Astrocyte (in vitro differentiated cells and primary cell): Measurements from ENCODE around the gene MYB. TPM values are rescaled to one million over a fixed set of nuclear protein-coding genes. Genes with fewer than 3 reads are reported as not detected.

Source experiments
- DNase-seq: peaks from one replicate; pipeline ENCODE4 v3.0.0-alpha.2; 2010; ENCODE audit warnings: low read depth
- FAIRE-seq: peaks from 2 replicates; lab custom pipeline; 2011; peaks lifted over from hg19 to GRCh38; lab: Jason Lieb, UNC
- H2AFZ ChIP-seq: 2 replicates; pipeline ENCODE4 v1.6.0; 2012; ENCODE audit warnings: low read depth, low read length, inconsistent platforms
- H3K27ac ChIP-seq: 2 replicates; pipeline ENCODE4 v1.5.1; 2011; ENCODE audit warnings: low read depth, low read length, inconsistent platforms
- H3K27me3 ChIP-seq: 2 replicates; pipeline ENCODE4 v1.6.0; 2011; ENCODE audit warnings: low read length, inconsistent platforms; ENCODE audit not compliant: insufficient read depth
- H3K36me3 ChIP-seq: 2 replicates; pipeline ENCODE4 v1.5.1; 2011; ENCODE audit warnings: low read length, inconsistent platforms; ENCODE audit not compliant: insufficient read depth
- H3K4me1 ChIP-seq: 2 replicates; pipeline ENCODE4 v1.5.1; 2011; ENCODE audit warnings: low read length, inconsistent platforms; ENCODE audit not compliant: insufficient read depth
- H3K4me2 ChIP-seq: 2 replicates; pipeline ENCODE4 v1.6.0; 2012; ENCODE audit warnings: low read length, inconsistent platforms
- H3K4me3 ChIP-seq: 2 replicates; pipeline ENCODE4 v1.5.1; 2011; ENCODE audit warnings: low read depth, mild to moderate bottlenecking, low read length, inconsistent platforms; ENCODE audit not compliant: insufficient read depth
- H3K79me2 ChIP-seq: 2 replicates; pipeline ENCODE4 v1.6.0; 2012; ENCODE audit warnings: mild to moderate bottlenecking, low read length, inconsistent platforms; ENCODE audit not compliant: insufficient read depth
- H3K9ac ChIP-seq: 2 replicates; pipeline ENCODE4 v1.6.0; 2012; ENCODE audit warnings: mild to moderate bottlenecking, low read length, inconsistent platforms
- H3K9me3 ChIP-seq: 2 replicates; pipeline ENCODE4 v1.5.1; 2012; ENCODE audit warnings: low read depth, mild to moderate bottlenecking, low read length, inconsistent platforms; ENCODE audit not compliant: insufficient read depth
- H4K20me1 ChIP-seq: 2 replicates; pipeline ENCODE4 v1.6.0; 2012; ENCODE audit warnings: low read length, inconsistent platforms; ENCODE audit not compliant: insufficient read depth
- H3K27ac Mint-ChIP-seq: one replicate; pipeline ENCODE4 v1.8.0; 2021; ENCODE audit warnings: mild to moderate bottlenecking, mixed read lengths; ENCODE audit not compliant: unreplicated experiment
- H3K27me3 Mint-ChIP-seq: one replicate; pipeline ENCODE4 v1.8.0; 2021; ENCODE audit warnings: low read depth, mixed read lengths; ENCODE audit not compliant: unreplicated experiment
- H3K36me3 Mint-ChIP-seq: one replicate; pipeline ENCODE4 v1.8.0; 2021; ENCODE audit warnings: low read depth, mixed read lengths; ENCODE audit not compliant: unreplicated experiment
- H3K4me1 Mint-ChIP-seq: one replicate; pipeline ENCODE4 v1.8.0; 2021; ENCODE audit warnings: low read depth, mixed read lengths; ENCODE audit not compliant: unreplicated experiment
- H3K4me3 Mint-ChIP-seq: one replicate; pipeline ENCODE4 v1.8.0; 2021; ENCODE audit warnings: mild to moderate bottlenecking, moderate library complexity, mixed read lengths; ENCODE audit not compliant: unreplicated experiment
- H3K9me3 Mint-ChIP-seq: one replicate; pipeline ENCODE4 v1.8.0; 2021; ENCODE audit warnings: mild to moderate bottlenecking, mixed read lengths; ENCODE audit not compliant: unreplicated experiment
- EZH2 ChIP-seq: IDR thresholded peaks from 2 replicates; pipeline ENCODE4 v1.6.1; 2012; ENCODE audit warnings: mild to moderate bottlenecking, low read length, inconsistent platforms; ENCODE audit not compliant: insufficient read depth
- total RNA-seq: library from RNA; stranded (reverse); gene quantifications from 2 replicates; pipeline ENCODE4 v1.2.1, GENCODE V29; 2021
- TF ChIP-seq, protein P1 (sequence below): IDR thresholded peaks from 2 replicates; pipeline ENCODE4 v1.5.1; 2011; ENCODE audit warnings: low read depth, mild to moderate bottlenecking, inconsistent platforms, low read length, moderate library complexity; ENCODE audit not compliant: insufficient read depth

The MYB gene
- total RNA-seq, 1 donor from 2014 or later: not detected

DNA sequence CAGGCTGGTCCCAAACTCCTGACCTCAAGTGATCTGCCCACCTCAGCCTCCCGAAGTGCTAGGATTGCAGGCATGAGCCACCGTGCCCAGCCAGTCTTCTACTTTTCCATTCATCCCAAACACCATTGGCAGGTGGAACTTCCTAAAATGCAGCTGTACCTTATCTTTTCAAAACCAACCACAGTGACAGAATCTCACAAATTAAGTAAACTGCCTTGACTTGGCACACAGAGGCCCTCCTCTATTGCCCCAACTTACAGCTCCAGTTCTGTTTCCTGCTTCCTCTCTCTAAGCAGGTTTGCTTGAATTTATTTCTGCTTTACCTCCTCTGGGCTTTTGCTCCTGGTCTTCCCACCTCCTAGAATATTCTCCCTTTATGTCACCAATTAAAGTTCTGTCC lies 7.6 kb downstream of the MYB start:
- H3K4me3 Mint-ChIP-seq: no peak overlapping the region

DNA sequence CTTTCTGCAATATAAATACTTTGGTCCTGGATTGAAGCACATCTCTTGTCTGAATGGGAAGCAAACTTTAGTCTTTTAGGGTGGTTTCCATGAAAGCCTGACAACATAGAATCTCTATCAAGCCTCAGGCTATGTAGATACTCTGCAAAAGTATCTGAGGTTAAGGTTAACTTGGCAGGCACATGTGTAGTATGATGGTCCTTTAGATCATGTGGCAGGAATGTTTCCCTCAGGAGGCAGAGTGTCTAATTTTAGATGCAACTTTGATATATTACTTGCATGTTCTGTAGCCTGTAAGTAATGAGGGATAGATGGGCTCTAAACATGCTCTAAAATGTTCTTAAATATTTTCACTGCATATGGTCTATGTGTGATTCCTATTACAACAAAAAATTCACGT lies 8.2 kb downstream of the MYB start:
- H3K27me3 Mint-ChIP-seq: peaks cover 10% of the 10 kb centered on the region
- FAIRE-seq (no peak), DNase-seq (no peak)
- no peaks in the 10 kb centered on the region for H3K4me1 Mint-ChIP-seq
- Histone ChIP-seq H3K79me2 (no peaks in the 10 kb centered on the region), H3K36me3 (no peaks in the 10 kb centered on the region), H3K4me3 (no peak overlapping the region), H4K20me1 (no peaks in the 10 kb centered on the region), H2AFZ (no peak overlapping the region), H3K4me1 (no peaks in the 10 kb centered on the region), H3K27me3 (no peaks in the 10 kb centered on the region), H3K27ac (no peak overlapping the region), H3K9me3 (no peaks in the 10 kb centered on the region), H3K4me2 (no peak overlapping the region), H3K9ac (no peak overlapping the region)
- TF ChIP-seq, protein P1, sequence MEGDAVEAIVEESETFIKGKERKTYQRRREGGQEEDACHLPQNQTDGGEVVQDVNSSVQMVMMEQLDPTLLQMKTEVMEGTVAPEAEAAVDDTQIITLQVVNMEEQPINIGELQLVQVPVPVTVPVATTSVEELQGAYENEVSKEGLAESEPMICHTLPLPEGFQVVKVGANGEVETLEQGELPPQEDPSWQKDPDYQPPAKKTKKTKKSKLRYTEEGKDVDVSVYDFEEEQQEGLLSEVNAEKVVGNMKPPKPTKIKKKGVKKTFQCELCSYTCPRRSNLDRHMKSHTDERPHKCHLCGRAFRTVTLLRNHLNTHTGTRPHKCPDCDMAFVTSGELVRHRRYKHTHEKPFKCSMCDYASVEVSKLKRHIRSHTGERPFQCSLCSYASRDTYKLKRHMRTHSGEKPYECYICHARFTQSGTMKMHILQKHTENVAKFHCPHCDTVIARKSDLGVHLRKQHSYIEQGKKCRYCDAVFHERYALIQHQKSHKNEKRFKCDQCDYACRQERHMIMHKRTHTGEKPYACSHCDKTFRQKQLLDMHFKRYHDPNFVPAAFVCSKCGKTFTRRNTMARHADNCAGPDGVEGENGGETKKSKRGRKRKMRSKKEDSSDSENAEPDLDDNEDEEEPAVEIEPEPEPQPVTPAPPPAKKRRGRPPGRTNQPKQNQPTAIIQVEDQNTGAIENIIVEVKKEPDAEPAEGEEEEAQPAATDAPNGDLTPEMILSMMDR: no peak
- TF ChIP-seq EZH2: no peak
- no peak overlapping the region for H3K4me3 Mint-ChIP-seq
- no peak overlapping the region for H3K27ac Mint-ChIP-seq
- no peaks in the 10 kb centered on the region for H3K36me3 Mint-ChIP-seq
- no peaks in the 10 kb centered on the region for H3K9me3 Mint-ChIP-seq

More for the DNA sequence above, 7.6 kb downstream of the MYB start:
- no peak for DNase-seq
- no peak for FAIRE-seq
- Mint-ChIP-seq H3K27ac (no peak overlapping the region), H3K9me3 (no peaks in the 10 kb centered on the region), H3K27me3 (peaks cover 14% of the 10 kb centered on the region), H3K36me3 (no peaks in the 10 kb centered on the region), H3K4me1 (no peaks in the 10 kb centered on the region)
- TF ChIP-seq, protein P1: no peak
- TF ChIP-seq EZH2: no peak
- no peaks in the 10 kb centered on the region for H4K20me1 ChIP-seq
- no peak overlapping the region for H3K4me2 ChIP-seq
- H3K36me3 ChIP-seq: no peaks in the 10 kb centered on the region
- no peaks in the 10 kb centered on the region for H3K27me3 ChIP-seq
- H3K4me3 ChIP-seq: no peak overlapping the region
- no peak overlapping the region for H3K27ac ChIP-seq
- H3K9ac ChIP-seq: no peak overlapping the region
- peaks cover 2% of the 10 kb centered on the region for H3K4me1 ChIP-seq
- H3K79me2 ChIP-seq: no peaks in the 10 kb centered on the region
- H2AFZ ChIP-seq: no peak overlapping the region
- H3K9me3 ChIP-seq: no peaks in the 10 kb centered on the region

DNA sequence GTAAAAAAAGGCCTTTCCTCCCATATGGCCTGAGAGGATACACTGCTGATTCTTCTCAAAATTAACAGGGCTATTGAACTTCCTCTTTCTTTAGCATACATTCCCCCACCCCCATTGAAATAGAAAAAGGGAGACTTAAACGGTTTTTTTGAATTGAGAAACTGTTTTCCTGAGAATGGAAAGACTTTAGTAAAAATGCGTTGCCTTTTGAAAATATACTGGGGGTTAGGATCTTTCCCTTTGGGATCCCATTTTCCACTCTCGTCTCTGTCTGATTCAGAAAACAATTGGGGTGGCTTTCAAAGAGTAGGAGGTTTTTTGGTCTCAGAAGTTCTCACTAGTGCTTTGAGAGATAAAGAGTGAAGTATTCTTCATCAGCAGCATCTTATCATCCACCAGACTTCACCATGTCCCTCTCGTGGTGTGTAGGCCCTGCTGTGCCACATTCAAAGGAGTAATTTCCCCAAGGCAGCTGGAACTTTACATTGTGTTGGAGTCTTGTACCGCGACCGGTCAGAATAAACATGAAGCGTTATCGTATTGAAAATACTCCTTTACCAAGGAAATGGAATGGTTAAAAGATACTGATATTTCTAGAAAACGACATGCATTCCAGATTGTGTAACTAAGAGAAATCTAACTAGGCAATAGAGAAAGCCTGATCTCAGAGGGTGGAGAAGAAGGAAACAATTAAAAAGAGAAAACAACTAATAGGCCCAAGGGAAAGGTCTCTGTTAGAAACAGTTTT lies 10.6 kb downstream of the MYB start:
- Mint-ChIP-seq H3K4me1 (no peaks in the 10 kb centered on the region), H3K36me3 (no peaks in the 10 kb centered on the region)

More for the DNA sequence above, 10.6 kb downstream of the MYB start:
- Histone ChIP-seq H3K9me3 (no peaks in the 10 kb centered on the region), H4K20me1 (no peaks in the 10 kb centered on the region), H2AFZ (no peak overlapping the region), H3K27me3 (no peaks in the 10 kb centered on the region), H3K4me3 (no peak overlapping the region), H3K4me2 (no peak overlapping the region), H3K27ac (no peak overlapping the region), H3K36me3 (no peaks in the 10 kb centered on the region), H3K4me1 (no peaks in the 10 kb centered on the region), H3K9ac (no peak overlapping the region), H3K79me2 (no peaks in the 10 kb centered on the region)
- FAIRE-seq (no peak), DNase-seq (no peak)
- peaks cover 6% of the 10 kb centered on the region for H3K27me3 Mint-ChIP-seq
- no peaks in the 10 kb centered on the region for H3K9me3 Mint-ChIP-seq
- no peak overlapping the region for H3K27ac Mint-ChIP-seq
- H3K4me3 Mint-ChIP-seq: no peak overlapping the region
- TF ChIP-seq EZH2: no peak
- TF ChIP-seq, protein P1: no peak
